ENCODE data around the gene TMC1. TPM values are rescaled to one million over a fixed set of nuclear protein-coding genes. Genes with fewer than 3 reads are reported as not detected.

TMC1 gene
- total RNA-seq, 1 experiment from 2014 or later: not detected

DNA sequence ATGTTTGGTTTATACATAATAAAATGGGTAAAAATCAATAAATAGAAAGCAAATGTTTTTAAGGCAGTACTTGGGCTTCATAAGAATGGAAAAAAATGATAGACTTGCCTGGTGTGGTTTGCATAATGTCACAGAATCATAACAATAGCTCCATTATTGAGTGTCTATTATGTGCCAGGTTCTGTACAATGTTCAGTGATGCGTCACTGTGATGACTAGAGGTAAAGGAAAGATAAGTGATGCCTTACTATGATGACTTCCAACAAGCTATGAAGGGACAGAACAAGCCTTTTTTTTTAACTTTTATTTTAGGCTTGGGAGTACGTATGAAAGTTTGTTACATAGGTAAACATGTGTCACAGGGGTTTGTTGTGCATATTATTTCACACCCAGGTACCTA lies 128.8 kb downstream of the TMC1 start:
- DNase-seq (ENCODE audit: low spot score): no peak
- in situ Hi-C loops (cut with HindIII; ENCODE audit: low sequenced_read_pairs): no loop called here

DNA sequence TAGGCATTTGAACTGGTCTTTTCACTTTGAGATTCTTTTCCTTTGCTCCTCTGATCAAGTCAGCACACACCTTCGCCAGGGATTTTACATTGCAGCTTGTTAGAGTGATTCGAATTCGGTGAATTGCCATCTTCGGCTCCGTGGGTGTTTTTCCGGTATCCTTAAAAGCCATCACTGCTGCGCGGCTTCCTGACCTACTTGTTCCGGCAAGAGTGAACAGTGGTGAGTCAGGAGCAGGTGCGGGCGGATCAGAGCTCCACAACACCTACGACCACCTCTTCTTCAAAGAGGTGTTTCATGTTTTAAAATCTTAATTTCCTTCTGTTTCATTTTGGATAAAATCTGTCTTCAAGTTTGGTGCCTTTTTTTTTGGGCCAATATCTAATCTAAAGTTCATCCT lies 134.6 kb downstream of the TMC1 start:
- no peak for DNase-seq (ENCODE audit: low spot score)
- in situ Hi-C loops (cut with HindIII; ENCODE audit: low sequenced_read_pairs): no loop called here

DNA sequence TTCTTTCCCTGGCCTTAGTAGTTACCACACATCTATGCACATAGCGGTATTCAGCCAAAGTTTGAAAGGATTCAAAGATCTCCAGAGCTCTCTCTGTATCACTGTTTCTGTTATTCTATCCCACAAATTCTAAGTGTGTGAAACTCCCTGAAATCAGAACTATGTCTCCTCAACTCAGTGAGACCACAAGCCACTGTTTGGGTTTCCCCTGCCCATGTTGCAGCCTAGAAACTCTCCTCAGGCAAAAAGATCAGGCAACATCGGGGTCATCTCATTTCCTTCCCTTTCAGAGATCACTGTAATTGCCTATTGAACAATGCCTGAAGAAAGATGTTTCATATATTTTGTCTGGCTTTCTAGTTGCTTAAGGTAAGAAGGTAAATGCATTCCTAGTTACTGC lies 135.6 kb downstream of the TMC1 start:
- no peak for DNase-seq (ENCODE audit: low spot score)
- in situ Hi-C loops (cut with HindIII; ENCODE audit: low sequenced_read_pairs): no loop called here

DNA sequence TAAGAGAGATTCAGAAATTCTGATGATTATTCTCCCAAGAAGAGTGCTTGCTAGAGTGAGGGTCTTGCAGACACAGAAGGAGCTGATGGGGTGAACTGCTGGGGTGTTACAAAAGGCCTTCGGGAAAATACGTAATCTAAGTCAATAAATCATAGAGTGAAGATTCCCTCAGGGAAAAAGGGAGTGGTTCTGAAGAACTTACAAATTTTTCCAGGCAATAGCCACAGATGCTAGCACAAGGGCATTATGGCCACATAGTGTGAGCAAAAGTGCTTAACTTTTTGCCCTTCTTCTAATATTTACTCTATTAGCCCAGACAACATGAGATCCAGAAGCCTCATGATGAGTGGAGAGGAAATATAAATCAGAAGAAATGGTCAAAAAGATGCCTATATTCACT lies 137.3 kb downstream of the TMC1 start:
- in situ Hi-C loops (cut with HindIII; ENCODE audit: low sequenced_read_pairs): no loop called here

GRCh38 chr9:72661401-72662135 lies 140.2 kb downstream of the TMC1 start:
- no peak for DNase-seq (ENCODE audit: low spot score)
- in situ Hi-C loops (cut with HindIII; ENCODE audit: low sequenced_read_pairs): no loop called here

More for the DNA sequence above, 137.3 kb downstream of the TMC1 start:
- DNase-seq (ENCODE audit: low spot score): no peak

DNA sequence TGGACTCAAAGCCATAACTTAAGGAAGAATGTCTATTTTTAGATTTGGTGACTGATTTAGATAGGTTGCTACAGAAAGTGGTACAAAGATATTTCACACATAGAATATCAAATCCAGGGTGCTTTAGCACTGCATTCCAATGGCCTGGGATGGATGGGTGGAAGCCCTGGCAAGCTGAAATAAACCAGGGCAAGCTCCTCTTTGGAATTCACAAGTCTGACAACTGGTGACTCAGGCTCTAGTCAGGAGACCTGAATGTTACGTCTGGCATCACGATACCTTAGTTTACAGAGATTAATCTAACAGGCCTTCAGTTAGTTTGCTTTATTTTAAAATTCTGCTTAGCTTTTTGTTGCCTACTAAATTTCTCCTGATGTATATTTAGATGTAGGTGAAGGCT lies 144.0 kb downstream of the TMC1 start:
- in situ Hi-C loops (cut with HindIII; ENCODE audit: low sequenced_read_pairs): no loop called here
- no peak for DNase-seq (ENCODE audit: low spot score)

DNA sequence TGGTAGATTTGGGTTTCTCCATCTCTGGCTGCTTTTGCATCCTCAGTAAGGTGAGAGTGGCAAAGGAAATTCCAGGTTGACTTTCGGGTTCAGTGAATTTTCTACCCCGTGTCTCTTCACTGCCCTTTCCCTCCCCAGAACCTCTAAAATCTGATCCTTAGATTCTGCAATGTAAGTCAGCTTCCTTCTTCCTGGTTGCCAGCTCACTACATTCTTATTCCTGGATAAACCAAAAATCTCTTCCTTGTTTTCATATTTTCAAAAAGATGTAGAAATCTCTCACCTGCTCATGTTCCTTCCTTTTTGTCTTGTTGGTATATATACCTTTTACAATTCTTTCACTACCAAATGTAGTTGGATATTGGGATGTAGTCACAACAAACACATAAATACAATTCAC lies 145.8 kb downstream of the TMC1 start:
- no peak for DNase-seq (ENCODE audit: low spot score)
- in situ Hi-C loops (cut with HindIII; ENCODE audit: low sequenced_read_pairs): no loop called here

DNA sequence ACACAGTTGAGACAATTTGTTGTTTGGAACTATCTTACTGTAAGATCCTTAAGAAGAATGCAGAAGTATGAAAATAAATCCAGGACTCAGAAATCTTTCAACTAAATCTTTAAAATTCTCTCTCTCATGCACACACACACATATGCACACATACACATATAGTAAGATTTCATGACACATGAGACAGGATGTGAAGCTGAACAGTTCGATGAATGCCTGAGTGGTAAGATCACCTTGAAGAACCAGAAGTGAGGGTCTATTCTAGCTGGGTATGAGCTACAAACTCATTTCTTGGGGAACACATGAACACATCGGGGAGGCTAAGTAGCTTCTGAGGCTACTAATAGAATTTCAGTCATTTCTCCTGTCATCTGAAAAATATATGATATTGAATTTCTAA lies 153.6 kb downstream of the TMC1 start:
- DNase-seq (ENCODE audit: low spot score): no peak
- in situ Hi-C loops (cut with HindIII; ENCODE audit: low sequenced_read_pairs): no loop called here

- in situ Hi-C loops (cut with HindIII; ENCODE audit: low sequenced_read_pairs): no loop called here
- no peak for DNase-seq (ENCODE audit: low spot score)
Measured at GRCh38 chr9:72675586-72675985, 154.2 kb downstream of the TMC1 start.

GRCh38 chr9:72680593-72681282 lies 159.3 kb downstream of the TMC1 start:
- DNase-seq (ENCODE audit: low spot score): no peak
- in situ Hi-C loops (cut with HindIII; ENCODE audit: low sequenced_read_pairs): no loop called here

DNA sequence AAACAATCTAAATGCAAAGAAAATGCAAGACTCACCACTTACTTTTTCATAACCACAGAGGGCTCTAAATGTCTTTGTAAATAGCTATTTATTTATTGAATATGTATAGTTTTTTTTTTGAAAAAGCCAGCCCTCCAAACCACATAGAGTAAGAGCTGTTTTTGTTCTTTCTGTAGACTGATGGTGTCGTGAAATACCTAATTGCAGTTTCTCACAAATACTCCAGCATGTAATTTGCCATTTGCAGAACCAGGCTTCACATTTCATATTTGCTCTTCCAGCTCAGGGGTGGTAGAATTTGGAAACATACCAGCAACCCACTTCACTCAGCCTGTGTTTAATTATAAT lies 159.8 kb downstream of the TMC1 start:
- no peak for DNase-seq (ENCODE audit: low spot score)
- in situ Hi-C loops (cut with HindIII; ENCODE audit: low sequenced_read_pairs): no loop called here

- DNase-seq (ENCODE audit: low spot score): no peak
- in situ Hi-C loops (cut with HindIII; ENCODE audit: low sequenced_read_pairs): no loop called here
Measured at GRCh38 chr9:72684615-72685014, 163.2 kb downstream of the TMC1 start.

- DNase-seq (ENCODE audit: low spot score): no peak
- in situ Hi-C loops (cut with HindIII; ENCODE audit: low sequenced_read_pairs): no loop called here
Measured at GRCh38 chr9:72685911-72686310, 164.5 kb downstream of the TMC1 start.

DNA sequence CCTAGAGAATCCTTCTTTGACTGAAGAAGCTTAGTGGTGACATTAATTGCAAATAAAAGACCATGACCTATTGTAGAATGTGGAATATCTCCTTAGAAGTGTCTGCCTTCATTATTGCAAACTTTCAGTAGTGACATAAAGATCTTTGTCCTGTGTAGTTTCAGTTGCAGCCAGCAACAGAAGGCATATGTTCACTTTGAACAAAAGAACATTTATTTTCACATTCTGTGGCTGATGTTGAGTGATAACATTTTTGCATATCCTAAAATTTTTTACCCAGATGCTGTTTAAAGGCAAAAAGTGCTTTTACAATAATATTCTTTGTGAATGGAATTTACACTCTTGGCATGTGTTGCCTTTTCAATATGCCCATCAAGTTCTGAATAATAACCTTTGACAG lies 165.9 kb downstream of the TMC1 start:
- no peak for DNase-seq (ENCODE audit: low spot score)

GRCh38 chr9:72691671-72692070 lies 170.3 kb downstream of the TMC1 start:
- DNase-seq (ENCODE audit: low spot score): no peak
- in situ Hi-C loops (cut with HindIII; ENCODE audit: low sequenced_read_pairs): no loop called here

More for the DNA sequence above, 165.9 kb downstream of the TMC1 start:
- in situ Hi-C loops (cut with HindIII; ENCODE audit: low sequenced_read_pairs): no loop called here

DNA sequence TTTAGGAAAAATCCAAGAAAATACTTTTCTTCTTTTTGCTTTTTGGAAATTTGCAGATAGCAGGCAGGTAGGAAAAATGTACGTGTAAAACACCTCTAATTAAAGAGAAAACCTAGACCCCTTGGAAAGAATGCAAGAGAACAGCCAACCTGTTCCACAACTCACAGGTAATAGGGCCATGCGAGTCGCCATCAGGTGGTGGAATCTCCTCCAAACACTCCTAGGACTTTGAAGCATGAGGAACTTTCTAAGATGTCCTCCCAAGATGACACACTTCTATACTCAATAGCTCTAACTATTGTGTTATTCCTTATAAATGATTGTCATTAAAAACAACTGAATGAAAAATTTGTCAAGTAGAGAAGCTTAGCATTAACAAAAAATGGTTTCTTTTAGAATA lies 174.0 kb downstream of the TMC1 start:
- no peak for DNase-seq (ENCODE audit: low spot score)
- in situ Hi-C loops (cut with HindIII; ENCODE audit: low sequenced_read_pairs): no loop called here

DNA sequence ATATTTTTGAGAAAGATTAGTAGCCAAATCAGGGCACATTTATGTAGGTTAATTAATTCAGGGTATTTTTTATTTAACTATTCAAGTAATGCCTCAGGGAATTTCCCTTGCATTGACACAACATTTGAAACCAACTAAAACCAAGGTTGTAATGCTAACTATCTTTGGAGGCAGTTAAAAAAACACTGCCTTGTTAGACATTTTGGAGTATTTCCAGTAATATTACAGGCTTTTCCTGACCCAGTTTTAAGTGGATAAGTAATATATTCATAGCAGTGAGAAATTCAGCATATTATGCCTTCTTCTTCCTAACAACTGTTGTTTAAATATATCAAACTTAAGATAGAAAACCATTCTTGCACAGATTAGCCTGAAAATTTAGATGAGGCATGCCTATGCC lies 175.1 kb downstream of the TMC1 start:
- DNase-seq (ENCODE audit: low spot score): no peak
- in situ Hi-C loops (cut with HindIII; ENCODE audit: low sequenced_read_pairs): no loop called here

DNA sequence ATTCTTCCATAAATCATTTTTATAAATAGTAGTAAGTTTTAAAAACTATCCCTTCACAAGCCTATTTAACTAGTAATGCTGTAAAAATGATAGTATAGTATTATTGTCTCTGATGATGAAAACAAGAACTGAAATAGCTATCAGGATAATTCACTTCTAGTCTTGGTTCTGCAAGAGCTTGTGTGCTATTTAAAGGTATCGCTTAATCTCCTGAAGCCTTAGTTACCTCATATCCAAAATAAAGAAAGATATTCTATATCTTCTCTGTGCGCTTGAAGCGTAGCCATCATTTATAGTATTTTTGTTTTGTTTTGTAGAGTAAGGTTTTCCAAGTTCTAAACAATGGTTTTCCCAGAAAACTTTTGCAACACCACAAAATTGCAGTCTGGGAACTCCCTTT lies 180.1 kb downstream of the TMC1 start:
- in situ Hi-C loops (cut with HindIII; ENCODE audit: low sequenced_read_pairs): no loop called here
- no peak for DNase-seq (ENCODE audit: low spot score)

DNA sequence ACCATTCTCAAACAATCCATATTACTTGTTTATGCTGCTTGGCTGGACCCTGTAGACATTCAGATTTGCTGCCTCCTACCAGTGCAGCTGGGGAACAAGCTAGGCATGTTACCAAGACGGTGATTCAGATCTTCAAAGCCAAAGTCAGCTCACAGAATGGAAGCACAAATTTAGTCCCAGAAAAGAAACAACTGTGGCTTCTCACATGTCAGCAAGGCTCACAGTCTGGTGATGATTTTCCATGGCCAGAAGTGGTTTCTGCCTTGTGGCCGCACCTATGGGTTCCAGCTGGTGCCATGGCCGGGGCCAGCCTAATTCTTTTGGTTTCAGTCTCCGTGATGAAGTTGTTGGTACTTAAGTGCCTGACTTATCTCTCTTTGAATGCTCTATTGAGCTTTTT lies 182.2 kb downstream of the TMC1 start:
- no peak for DNase-seq (ENCODE audit: low spot score)

DNA sequence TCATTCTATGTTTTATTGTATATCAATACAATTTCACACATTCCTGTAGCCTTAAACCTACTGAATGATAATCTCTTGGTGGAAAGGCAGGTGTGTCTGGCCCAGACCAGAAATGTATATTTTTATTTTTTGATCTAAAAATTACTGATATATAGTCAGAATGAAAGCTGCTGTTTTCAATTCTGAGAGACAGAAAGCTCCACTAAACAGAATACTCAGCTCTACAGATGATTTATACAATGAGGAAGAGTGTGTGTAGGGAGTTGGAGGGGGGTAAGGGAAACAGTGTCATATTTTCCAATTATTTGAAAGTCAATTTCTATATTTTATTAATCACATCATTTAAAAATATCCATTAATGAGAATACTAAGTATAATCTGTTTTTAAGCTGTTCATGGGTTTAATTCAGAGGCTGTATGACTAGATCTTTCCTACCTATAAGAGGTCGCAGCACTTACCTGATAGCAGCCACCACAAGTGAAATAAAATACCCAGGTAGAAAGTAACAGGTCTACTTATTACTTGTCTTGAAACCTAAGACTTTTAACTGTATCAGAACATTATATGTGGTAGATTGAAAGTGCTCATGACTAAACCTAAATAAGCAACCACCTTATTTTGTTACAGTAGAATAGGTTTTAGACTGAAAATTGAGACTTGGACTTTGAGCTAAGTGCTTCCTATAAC lies 183.4 kb downstream of the TMC1 start:
- in situ Hi-C loops (cut with HindIII; ENCODE audit: low sequenced_read_pairs): no loop called here

More for the DNA sequence above, 182.2 kb downstream of the TMC1 start:
- in situ Hi-C loops (cut with HindIII; ENCODE audit: low sequenced_read_pairs): no loop called here

More for the DNA sequence above, 183.4 kb downstream of the TMC1 start:
- DNase-seq (ENCODE audit: low spot score): no peak

Measured in G401 (cell line).